GM21717 (cell line): ENCODE measurements around the gene GPR65.

Experiments
- ATAC-seq: cut with Tn5 transposase; IDR thresholded peaks from one replicate; pipeline ENCODE4 v1.9.1; 2021; ENCODE audit warnings: mild to moderate bottlenecking, moderate library complexity; ENCODE audit not compliant: unreplicated experiment

Gene GPR65

GRCh38 chr14:88037325-88037724 lies 32.4 kb downstream of the GPR65 start:
- ATAC-seq: no peak

DNA sequence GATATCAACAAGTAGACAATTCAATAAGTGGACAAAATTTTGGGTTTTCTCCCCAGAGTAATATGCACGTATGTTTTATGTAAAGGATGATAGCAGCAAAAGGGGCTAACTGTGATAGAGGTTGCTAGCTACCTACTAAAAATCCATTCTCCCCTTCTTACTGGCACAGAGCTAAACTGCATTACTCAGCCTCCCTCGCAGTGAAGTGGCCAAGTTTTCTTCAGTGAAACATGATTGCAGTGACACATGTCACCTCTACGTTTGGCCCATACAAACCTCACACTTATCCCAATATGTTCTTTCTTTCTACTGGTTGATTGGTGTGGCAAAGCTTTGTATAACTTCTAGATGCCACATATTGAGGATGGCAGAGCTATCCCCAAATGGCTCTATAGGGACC lies 34.3 kb downstream of the GPR65 start:
- no peak for ATAC-seq

- ATAC-seq: no peak
These were observed 35.2 kb downstream of the GPR65 start for GRCh38 chr14:88040146-88040545.

- ATAC-seq: no peak
These were observed 38.9 kb downstream of the GPR65 start for GRCh38 chr14:88043529-88044443.

DNA sequence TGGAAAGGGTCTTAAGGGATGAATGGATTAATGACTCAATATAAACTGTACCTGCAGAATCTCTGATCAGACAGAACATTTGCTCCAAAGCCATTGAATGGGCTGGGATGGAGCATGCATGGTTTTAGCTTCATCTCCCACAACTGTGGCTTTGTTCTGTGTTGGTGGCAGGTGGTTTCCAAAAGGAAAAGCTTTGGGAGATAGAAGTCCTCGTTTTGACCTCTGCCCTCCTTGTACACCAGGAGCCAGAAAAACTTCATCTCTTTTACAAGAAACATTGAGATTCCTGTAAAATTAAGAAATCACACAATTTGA lies 39.5 kb downstream of the GPR65 start:
- no peak for ATAC-seq

- ATAC-seq: peak; percentile 85
These were observed 40.0 kb downstream of the GPR65 start for GRCh38 chr14:88044776-88045446.

- no peak for ATAC-seq
These were observed 40.8 kb downstream of the GPR65 start for GRCh38 chr14:88045705-88046104.

- ATAC-seq: no peak
These were observed 43.4 kb downstream of the GPR65 start for GRCh38 chr14:88048351-88048750.

DNA sequence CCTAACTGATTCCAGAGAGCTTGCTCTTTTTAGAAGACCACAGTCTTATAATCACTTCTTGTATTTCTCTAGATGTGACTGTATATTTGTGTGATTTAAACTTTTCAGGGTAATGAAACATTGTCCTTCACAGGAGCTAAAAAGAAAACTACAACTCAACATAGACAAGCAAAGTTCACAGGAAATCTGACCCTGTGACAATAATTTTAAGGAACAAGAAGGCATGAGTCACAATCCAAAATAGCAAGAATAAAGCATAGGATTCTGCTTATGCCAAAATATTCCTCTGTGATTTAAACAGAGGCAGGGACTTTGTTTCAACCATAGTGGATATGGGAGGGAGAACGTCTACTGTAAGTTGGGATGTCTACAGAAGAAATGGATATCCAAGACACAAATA lies 44.3 kb downstream of the GPR65 start:
- ATAC-seq: no peak

GRCh38 chr14:88049936-88050335 lies 45.0 kb downstream of the GPR65 start:
- no peak for ATAC-seq

- no peak for ATAC-seq
These were observed 55.6 kb downstream of the GPR65 start for GRCh38 chr14:88060576-88060975.

DNA sequence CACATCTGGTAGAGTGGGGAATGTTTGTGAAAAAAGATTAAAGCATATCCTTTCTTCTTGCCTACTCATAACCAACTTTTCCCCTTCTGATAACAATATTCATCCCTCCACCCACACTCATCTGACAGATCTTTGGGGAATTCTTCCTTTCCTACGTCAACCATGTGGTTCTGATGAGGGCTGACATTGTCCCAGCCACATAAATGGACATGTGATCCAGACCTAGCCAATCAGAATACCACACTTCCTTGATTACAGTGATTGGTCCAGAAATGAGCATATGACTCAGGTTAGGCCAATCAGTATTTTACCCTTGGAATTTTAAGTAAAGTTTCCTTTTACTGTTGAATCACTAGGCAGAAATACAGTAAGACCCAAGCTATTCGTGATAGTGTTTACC lies 58.9 kb downstream of the GPR65 start:
- no peak for ATAC-seq
